Measurements from ENCODE around the gene FCHSD2. TPM values are rescaled to one million over a fixed set of nuclear protein-coding genes. Genes with fewer than 3 reads are reported as not detected.

FCHSD2 gene
- total and polyA plus RNA-seq, 9 donors, result 18.6 to 68.5 (median 53.8) TPM

- DNase-seq, result no peak
Measured at GRCh38 chr11:72826942-72827480, 315.1 kb downstream of the FCHSD2 start.

GRCh38 chr11:72826191-72826941 is 315.8 kb downstream of the FCHSD2 start:
- WGBS, 3 donors, result 89 to 91% (median 89%) methylated on average over 14 to 15 of the region's 15 CpGs
- intact Hi-C loops (cut with DNase I), result loop anchor here in 1 of 4 donors (5.0 kb wide), 1 partner anchor 416 kb away; no protein-coding TSS in a partner anchor

More at GRCh38 chr11:72826942-72827480, 315.1 kb downstream of the FCHSD2 start:
- 89 to 95% (median 94%) methylated on average over 8 of the region's 8 CpGs for WGBS, 3 donors
- TF ChIP-seq EP300 (IDR thresholded peaks at IDR 0.05) (no peak), CTCF (IDR thresholded peaks at IDR 0.05) (no peak), POLR2A (IDR thresholded peaks at IDR 0.05) (no peak)
- no peaks in the 10 kb centered on the region for H3K27me3 ChIP-seq
- peaks cover 8% of the 10 kb centered on the region for H3K4me1 ChIP-seq (ENCODE audit: insufficient read depth)
- no peak overlapping the region for H3K27ac ChIP-seq
- H3K4me3 ChIP-seq, result no peak overlapping the region
- no peaks in the 10 kb centered on the region for H3K9me3 ChIP-seq
- no peaks in the 10 kb centered on the region for H3K36me3 ChIP-seq
- intact Hi-C loops (cut with DNase I), result loop anchor here in 1 of 4 donors (5.0 kb wide), 1 partner anchor 415 kb away; no protein-coding TSS in a partner anchor

GRCh38 chr11:72825661-72826060 is 316.5 kb downstream of the FCHSD2 start:
- Histone ChIP-seq H3K4me3 (no peak overlapping the region), H3K4me1 (ENCODE audit: insufficient read depth) (peaks cover 7% of the 10 kb centered on the region), H3K27me3 (no peaks in the 10 kb centered on the region), H3K27ac (no peak overlapping the region), H3K9me3 (no peaks in the 10 kb centered on the region), H3K36me3 (no peaks in the 10 kb centered on the region)
- 48 to 75% (median 54%) methylated on average over 4 of the region's 4 CpGs for WGBS, 3 donors
- intact Hi-C loops (cut with DNase I), result loop anchor here in 1 of 4 donors (5.0 kb wide), 1 partner anchor 417 kb away; no protein-coding TSS in a partner anchor
- TF ChIP-seq CTCF (IDR thresholded peaks at IDR 0.05), result no peak
- no peak for TF ChIP-seq EP300 (IDR thresholded peaks at IDR 0.05)
- TF ChIP-seq POLR2A (IDR thresholded peaks at IDR 0.05), result no peak
- peak in 1 of 5 donors; percentile 25 for DNase-seq

More at GRCh38 chr11:72826191-72826941, 315.8 kb downstream of the FCHSD2 start:
- TF ChIP-seq POLR2A (IDR thresholded peaks at IDR 0.05) (no peak), EP300 (IDR thresholded peaks at IDR 0.05) (no peak), CTCF (IDR thresholded peaks at IDR 0.05) (no peak)
- Histone ChIP-seq H3K4me1 (ENCODE audit: insufficient read depth) (peaks cover 5% of the 10 kb centered on the region), H3K27me3 (no peaks in the 10 kb centered on the region), H3K9me3 (no peaks in the 10 kb centered on the region), H3K36me3 (no peaks in the 10 kb centered on the region), H3K27ac (no peak overlapping the region), H3K4me3 (no peak overlapping the region)
- DNase-seq, result peak in 3 of 5 donors; percentile 26 to 41 (median 28)

- intact Hi-C loops (cut with DNase I), result loop anchor here in 1 of 4 donors (5.0 kb wide), 1 partner anchor 417 kb away; no protein-coding TSS in a partner anchor
- no peak for DNase-seq
- no peaks in the 10 kb centered on the region for H3K9me3 ChIP-seq
- TF ChIP-seq POLR2A (IDR thresholded peaks at IDR 0.05) (no peak), CTCF (IDR thresholded peaks at IDR 0.05) (no peak), EP300 (IDR thresholded peaks at IDR 0.05) (no peak)
- no peak overlapping the region for H3K4me3 ChIP-seq
- H3K4me1 ChIP-seq (ENCODE audit: insufficient read depth), result peaks cover 7% of the 10 kb centered on the region
- 63 to 76% (median 70%) methylated on average over 15 of the region's 15 CpGs for WGBS, 3 donors
- H3K27ac ChIP-seq, result no peak overlapping the region
- no peaks in the 10 kb centered on the region for H3K27me3 ChIP-seq
- no peaks in the 10 kb centered on the region for H3K36me3 ChIP-seq
Measured at GRCh38 chr11:72824811-72825505, 317.2 kb downstream of the FCHSD2 start.
